ENCODE data around the gene SERPIND1.
"Not testable (repeated sequence)": the region's sequence is repeated elsewhere in the genome, so short reads cannot be mapped to it uniquely, and the experiment has no call there.

Gene SERPIND1

GRCh38 chr22:20815477-20816050, 41.7 kb downstream of the SERPIND1 start:
- no peak for DNase-seq (ENCODE audit: low spot score)

- no peak for DNase-seq (ENCODE audit: low spot score)
Observed at GRCh38 chr22:20816559-20816958, 42.6 kb downstream of the SERPIND1 start.

- DNase-seq (ENCODE audit: low spot score) = no peak
Observed at GRCh38 chr22:20818471-20818870, 44.6 kb downstream of the SERPIND1 start.

GRCh38 chr22:20819471-20819870, 45.6 kb downstream of the SERPIND1 start:
- no peak for DNase-seq (ENCODE audit: low spot score)

GRCh38 chr22:20821717-20822239, 47.9 kb downstream of the SERPIND1 start:
- not testable (repeated sequence) for DNase-seq (ENCODE audit: low spot score)

GRCh38 chr22:20822240-20822639, 48.3 kb downstream of the SERPIND1 start:
- DNase-seq (ENCODE audit: low spot score) = no peak

GRCh38 chr22:20823264-20823663, 49.4 kb downstream of the SERPIND1 start:
- DNase-seq (ENCODE audit: low spot score) = no peak

GRCh38 chr22:20825216-20825615, 51.3 kb downstream of the SERPIND1 start:
- DNase-seq (ENCODE audit: low spot score) = not testable (repeated sequence)

GRCh38 chr22:20825624-20826023, 51.7 kb downstream of the SERPIND1 start:
- no peak for DNase-seq (ENCODE audit: low spot score)

GRCh38 chr22:20826373-20827152, 52.6 kb downstream of the SERPIND1 start:
- DNase-seq (ENCODE audit: low spot score) = not testable (repeated sequence)

GRCh38 chr22:20829491-20830134, 55.7 kb downstream of the SERPIND1 start:
- no peak for DNase-seq (ENCODE audit: low spot score)

GRCh38 chr22:20833225-20833665, 59.3 kb downstream of the SERPIND1 start:
- no peak for DNase-seq (ENCODE audit: low spot score)

- DNase-seq (ENCODE audit: low spot score) = no peak
Observed at GRCh38 chr22:20834206-20834605, 60.3 kb downstream of the SERPIND1 start.

GRCh38 chr22:20834725-20835124, 60.8 kb downstream of the SERPIND1 start:
- no peak for DNase-seq (ENCODE audit: low spot score)

All from LoVo (cell line).